ENCODE results near the gene SHROOM4. TPM values are rescaled to one million over a fixed set of nuclear protein-coding genes. Genes with fewer than 3 reads are reported as not detected.

SHROOM4 gene
- total and polyA plus RNA-seq, 2 of the 13 experiments (the other 11 are each of a cell fraction or from before 2014, with no cell fraction given): 0.08 to 0.18 TPM

GRCh38 chrX:50671661-50672060 lies 142.3 kb downstream of the SHROOM4 start:
- WGBS (ENCODE audit: low lambda C conversion rate): 32% methylated on average over 1 of the region's 1 CpG
- H3K4me3 ChIP-seq (replicated peaks in 1 of 3; ENCODE audit: insufficient read depth in 1 of 3, low read depth in 2 of 3, low read length in 3 of 3): no peak overlapping the region
- no peak overlapping the region for H3K4me2 ChIP-seq (ENCODE audit: low read depth, low read length)
- H3K36me3 ChIP-seq (replicated peaks in 1 of 2; ENCODE audit: control insufficient read depth in 1 of 2, insufficient read depth in 2 of 2, low read length in 2 of 2): no peaks in the 10 kb centered on the region
- intact Hi-C loops (cut with micrococcal nuclease; ENCODE audit: unreplicated experiment) (no loop called here), in situ Hi-C loops (cut with HindIII; ENCODE audit: extremely low pct_ligation_motif_present, low pct_unique_long_range_greater_than_20kb) (no loop called here)
- H3K9me3 ChIP-seq (ENCODE audit: low read length): no peaks in the 10 kb centered on the region
- no peak overlapping the region for H3K27ac ChIP-seq (ENCODE audit: extremely low read length, insufficient read depth, low read length)
- BruUV-seq (replicated peaks): no TSS peak
- no peak for ATAC-seq
- TF ChIP-seq ZNF850 (CRISPR knock-in tag; conservative IDR thresholded peaks at IDR 0.05) (no peak), TSC22D2 (CRISPR knock-in tag; IDR thresholded peaks at IDR 0.05; ENCODE audit: borderline replicate concordance) (no peak), RAD51 (IDR thresholded peaks at IDR 0.05; ENCODE audit: borderline replicate concordance) (no peak), ZC3H13 (CRISPR knock-in tag; IDR thresholded peaks at IDR 0.05) (no peak), ZNF883 (CRISPR knock-in tag; IDR thresholded peaks at IDR 0.05; ENCODE audit: not compliant biosample characterization) (no peak), ZFP36L2 (CRISPR knock-in tag; IDR thresholded peaks at IDR 0.05) (no peak), MYC (CRISPR knock-in tag; IDR thresholded peaks at IDR 0.05; ENCODE audit: borderline replicate concordance) (no peak), CREB3 (CRISPR knock-in tag; IDR thresholded peaks at IDR 0.05) (no peak), AHDC1 (CRISPR knock-in tag; IDR thresholded peaks at IDR 0.05; ENCODE audit: borderline replicate concordance) (no peak), XRCC5 (optimal IDR thresholded peaks at IDR 0.05; ENCODE audit: low read length) (no peak), ARNTL (CRISPR knock-in tag; IDR thresholded peaks at IDR 0.05) (no peak)
- TF ChIP-seq, protein P1, sequence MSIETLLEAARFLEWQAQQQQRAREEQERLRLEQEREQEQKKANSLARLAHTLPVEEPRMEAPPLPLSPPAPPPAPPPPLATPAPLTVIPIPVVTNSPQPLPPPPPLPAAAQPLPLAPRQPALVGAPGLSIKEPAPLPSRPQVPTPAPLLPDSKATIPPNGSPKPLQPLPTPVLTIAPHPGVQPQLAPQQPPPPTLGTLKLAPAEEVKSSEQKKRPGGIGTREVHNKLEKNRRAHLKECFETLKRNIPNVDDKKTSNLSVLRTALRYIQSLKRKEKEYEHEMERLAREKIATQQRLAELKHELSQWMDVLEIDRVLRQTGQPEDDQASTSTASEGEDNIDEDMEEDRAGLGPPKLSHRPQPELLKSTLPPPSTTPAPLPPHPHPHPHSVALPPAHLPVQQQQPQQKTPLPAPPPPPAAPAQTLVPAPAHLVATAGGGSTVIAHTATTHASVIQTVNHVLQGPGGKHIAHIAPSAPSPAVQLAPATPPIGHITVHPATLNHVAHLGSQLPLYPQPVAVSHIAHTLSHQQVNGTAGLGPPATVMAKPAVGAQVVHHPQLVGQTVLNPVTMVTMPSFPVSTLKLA (IDR thresholded peaks at IDR 0.05): no peak
- TF ChIP-seq, protein P2, sequence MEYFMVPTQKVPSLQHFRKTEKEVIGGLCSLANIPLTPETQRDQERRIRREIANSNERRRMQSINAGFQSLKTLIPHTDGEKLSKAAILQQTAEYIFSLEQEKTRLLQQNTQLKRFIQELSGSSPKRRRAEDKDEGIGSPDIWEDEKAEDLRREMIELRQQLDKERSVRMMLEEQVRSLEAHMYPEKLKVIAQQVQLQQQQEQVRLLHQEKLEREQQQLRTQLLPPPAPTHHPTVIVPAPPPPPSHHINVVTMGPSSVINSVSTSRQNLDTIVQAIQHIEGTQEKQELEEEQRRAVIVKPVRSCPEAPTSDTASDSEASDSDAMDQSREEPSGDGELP (IDR thresholded peaks at IDR 0.05; ENCODE audit: borderline replicate concordance, low read depth): no peak
- TF ChIP-seq, protein P3, sequence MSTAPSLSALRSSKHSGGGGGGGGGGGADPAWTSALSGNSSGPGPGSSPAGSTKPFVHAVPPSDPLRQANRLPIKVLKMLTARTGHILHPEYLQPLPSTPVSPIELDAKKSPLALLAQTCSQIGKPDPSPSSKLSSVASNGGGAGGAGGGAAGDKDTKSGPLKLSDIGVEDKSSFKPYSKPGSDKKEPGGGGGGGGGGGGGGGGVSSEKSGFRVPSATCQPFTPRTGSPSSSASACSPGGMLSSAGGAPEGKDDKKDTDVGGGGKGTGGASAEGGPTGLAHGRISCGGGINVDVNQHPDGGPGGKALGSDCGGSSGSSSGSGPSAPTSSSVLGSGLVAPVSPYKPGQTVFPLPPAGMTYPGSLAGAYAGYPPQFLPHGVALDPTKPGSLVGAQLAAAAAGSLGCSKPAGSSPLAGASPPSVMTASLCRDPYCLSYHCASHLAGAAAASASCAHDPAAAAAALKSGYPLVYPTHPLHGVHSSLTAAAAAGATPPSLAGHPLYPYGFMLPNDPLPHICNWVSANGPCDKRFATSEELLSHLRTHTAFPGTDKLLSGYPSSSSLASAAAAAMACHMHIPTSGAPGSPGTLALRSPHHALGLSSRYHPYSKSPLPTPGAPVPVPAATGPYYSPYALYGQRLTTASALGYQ (CRISPR knock-in tag; IDR thresholded peaks at IDR 0.05): no peak
- no peaks in the 10 kb centered on the region for H3K79me2 ChIP-seq (ENCODE audit: insufficient read depth, low read length)
- CTCF ChIA-PET (ENCODE audit: low intra/inter-chr PET ratio, low total read pairs): no interaction called here
- DNase-seq (ENCODE audit: low spot score): no peak
- POLR2A ChIA-PET: no interaction called here
- no peak for FAIRE-seq
- H4K20me1 ChIP-seq (ENCODE audit: insufficient read depth, low read length): no peaks in the 10 kb centered on the region
- H3K4me1 ChIP-seq (ENCODE audit: insufficient read depth, low read length): no peaks in the 10 kb centered on the region
- H2AFZ ChIP-seq (ENCODE audit: low read length): no peak overlapping the region
- H3K9ac ChIP-seq (ENCODE audit: insufficient read depth, low read depth, low read length): no peak overlapping the region
- no peaks in the 10 kb centered on the region for H3K27me3 ChIP-seq (ENCODE audit: control insufficient read depth in 1 of 2, insufficient read depth in 2 of 2, low read length in 2 of 2)

All from HepG2 (cell line).